ENCODE data around the gene CRAMP1.
"Not testable (repeated sequence)": the region's sequence is repeated elsewhere in the genome, so short reads cannot be mapped to it uniquely, and the experiment has no call there.

CRAMP1 gene

GRCh38 chr16:1612320-1613111 is at the start of gene CRAMP1:
CRAMP1 (plus strand) TSS chr16:1612360; CDS start chr16:1614640, 2,280 bp downstream.
- DNase-seq, result no peak

GRCh38 chr16:1563786-1564185 is 48.4 kb upstream of the CRAMP1 start:
- DNase-seq, result no peak

GRCh38 chr16:1564325-1564724 is 47.8 kb upstream of the CRAMP1 start:
- no peak for DNase-seq

- DNase-seq, result no peak
Measured at GRCh38 chr16:1565083-1565805, 46.9 kb upstream of the CRAMP1 start.

GRCh38 chr16:1567988-1568387 is 44.2 kb upstream of the CRAMP1 start:
- DNase-seq, result no peak

GRCh38 chr16:1571012-1571671 is 41.0 kb upstream of the CRAMP1 start:
- DNase-seq, result no peak

- DNase-seq, result no peak
Measured at GRCh38 chr16:1572673-1573072, 39.5 kb upstream of the CRAMP1 start.

- no peak for DNase-seq
Measured at GRCh38 chr16:1573301-1573700, 38.9 kb upstream of the CRAMP1 start.

GRCh38 chr16:1575578-1575977 is 36.6 kb upstream of the CRAMP1 start:
- no peak for DNase-seq

- DNase-seq, result no peak
Measured at GRCh38 chr16:1579214-1579613, 32.9 kb upstream of the CRAMP1 start.

GRCh38 chr16:1580256-1580655 is 31.9 kb upstream of the CRAMP1 start:
- DNase-seq, result no peak

- no peak for DNase-seq
Measured at GRCh38 chr16:1580956-1581355, 31.2 kb upstream of the CRAMP1 start.

GRCh38 chr16:1581804-1582203 is 30.4 kb upstream of the CRAMP1 start:
- DNase-seq, result no peak

- no peak for DNase-seq
Measured at GRCh38 chr16:1583180-1583579, 29.0 kb upstream of the CRAMP1 start.

GRCh38 chr16:1584926-1585484 is 27.2 kb upstream of the CRAMP1 start:
- no peak for DNase-seq

GRCh38 chr16:1590366-1590765 is 21.8 kb upstream of the CRAMP1 start:
- no peak for DNase-seq

GRCh38 chr16:1590930-1591705 is 21.0 kb upstream of the CRAMP1 start:
- DNase-seq, result no peak

- DNase-seq, result no peak
Measured at GRCh38 chr16:1592446-1592845, 19.7 kb upstream of the CRAMP1 start.

- DNase-seq, result not testable (repeated sequence)
Measured at GRCh38 chr16:1595511-1595910, 16.6 kb upstream of the CRAMP1 start.

GRCh38 chr16:1596516-1596915 is 15.6 kb upstream of the CRAMP1 start:
- DNase-seq, result no peak

GRCh38 chr16:1597154-1597553 is 15.0 kb upstream of the CRAMP1 start:
- DNase-seq, result no peak

GRCh38 chr16:1601031-1601430 is 11.1 kb upstream of the CRAMP1 start:
- DNase-seq, result no peak

GRCh38 chr16:1601489-1601888 is 10.7 kb upstream of the CRAMP1 start:
- no peak for DNase-seq

All from NCI-H2171 treated with DMSO at 0.1 percent for 48 hours (cell line).